Stimulated activated naive B cell treated with anti-CD40 and anti-IgM and Interleukin-4, amounts not matched to agents 10 μg/mL and 1 μg/mL and 100 μg/mL, for 72 hours (primary cell): ENCODE measurements around the gene CHRNA9.
A peak's percentile ranks its signal among the peaks of the same experiment; 100 is the strongest.

Source experiments
- ATAC-seq, 2 donors: fragments of 150-1000 bp; cut with Tn5 transposase; replicated peaks; 2 replicates each; pipeline ENCODE4 v1.10.0; 2021; ENCODE audit warnings: moderate library complexity in 1 of 2
- DNase-seq: peaks from one replicate; pipeline ENCODE4 v3.0.0; 2021
- H3K27ac Mint-ChIP-seq: one replicate; pipeline ENCODE4 v1.8.0; 2022; ENCODE audit warnings: mild to moderate bottlenecking, mixed read lengths
- H3K27me3 Mint-ChIP-seq, 2 donors: one replicate each; pipeline ENCODE4 v1.8.0; 2022; ENCODE audit warnings: mixed read lengths in 2 of 2
- H3K36me3 Mint-ChIP-seq, 2 donors: one replicate each; pipeline ENCODE4 v1.8.0; 2022; ENCODE audit warnings: mixed read lengths in 2 of 2, mild to moderate bottlenecking in 1 of 2
- H3K4me1 Mint-ChIP-seq, 2 donors: one replicate each; pipeline ENCODE4 v1.8.0; 2022; ENCODE audit warnings: mixed read lengths in 2 of 2, mild to moderate bottlenecking in 1 of 2
- H3K4me3 Mint-ChIP-seq, 2 donors: one replicate each; pipeline ENCODE4 v1.8.0; 2022; ENCODE audit warnings: mild to moderate bottlenecking in 2 of 2, mixed read lengths in 2 of 2, moderate library complexity in 1 of 2
- H3K9me3 Mint-ChIP-seq, 2 donors: one replicate each; pipeline ENCODE4 v1.8.0; 2022; ENCODE audit warnings: mixed read lengths in 2 of 2, mild to moderate bottlenecking in 1 of 2

Gene CHRNA9

DNA sequence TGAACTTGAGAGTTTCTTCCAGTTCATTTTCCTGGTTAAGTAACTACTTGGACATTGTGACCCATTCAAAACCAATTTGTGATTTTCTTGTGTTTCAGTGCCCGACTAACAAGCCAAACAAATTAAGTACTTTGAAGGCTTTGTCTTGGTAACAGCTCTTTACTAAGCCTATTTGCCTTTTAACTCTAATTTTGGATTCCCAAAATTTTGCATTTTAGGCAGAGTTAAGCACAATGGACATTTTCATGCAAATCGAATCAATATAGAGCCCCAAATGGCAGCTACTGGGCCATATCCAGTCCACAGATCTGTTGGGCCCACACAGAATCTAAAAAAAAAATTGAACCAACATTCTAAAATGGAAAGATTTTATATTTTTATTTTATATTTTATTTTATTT lies 31.4 kb upstream of the CHRNA9 start:
- H3K4me1 Mint-ChIP-seq, result peaks cover 61 to 82% of the 10 kb centered on the region in 2 donors
- H3K4me3 Mint-ChIP-seq, result no peak overlapping the region
- H3K27me3 Mint-ChIP-seq, result no peaks in the 10 kb centered on the region
- no peak for ATAC-seq
- H3K36me3 Mint-ChIP-seq, result peaks cover 2 to 4% of the 10 kb centered on the region in 2 donors
- DNase-seq, result no peak
- H3K27ac Mint-ChIP-seq, result no peak overlapping the region
- peaks cover 6 to 8% of the 10 kb centered on the region in 2 donors for H3K9me3 Mint-ChIP-seq

- peak; percentile 91 for DNase-seq
- peak overlapping the region; percentile 33 for H3K27ac Mint-ChIP-seq
- peaks cover 2 to 4% of the 10 kb centered on the region in 2 donors for H3K36me3 Mint-ChIP-seq
- H3K4me1 Mint-ChIP-seq, result peaks cover 54 to 79% of the 10 kb centered on the region in 2 donors
- ATAC-seq, result peak; percentile 80 to 82
- H3K9me3 Mint-ChIP-seq, result peaks cover 6 to 8% of the 10 kb centered on the region in 2 donors
- H3K27me3 Mint-ChIP-seq, result no peaks in the 10 kb centered on the region
- peak overlapping the region; percentile 37 to 64 for H3K4me3 Mint-ChIP-seq
Observed at GRCh38 chr4:40305328-40306170, 29.6 kb upstream of the CHRNA9 start.

DNA sequence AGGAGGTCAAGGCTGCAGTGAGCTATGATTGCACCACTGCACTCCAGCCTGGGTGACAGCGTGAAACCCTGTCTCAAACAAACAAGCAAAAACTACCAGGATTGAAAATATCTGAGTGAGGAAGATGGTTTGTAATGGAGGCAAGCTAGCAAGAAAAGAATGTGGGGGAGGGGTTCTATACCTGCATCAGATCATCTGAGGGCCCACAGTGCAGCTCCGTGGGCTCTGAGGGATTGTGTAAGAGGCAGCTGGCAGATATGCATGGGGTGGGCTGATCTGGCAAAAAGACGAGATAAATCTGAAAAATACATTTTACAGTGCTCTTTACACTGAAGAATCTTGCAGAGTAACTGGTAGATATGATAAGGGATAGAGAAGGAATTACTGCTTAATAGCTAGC lies 28.9 kb upstream of the CHRNA9 start:
- Mint-ChIP-seq H3K27ac (peak overlapping the region; percentile 33), H3K36me3 (peaks cover 2 to 4% of the 10 kb centered on the region in 2 donors), H3K4me1 (peaks cover 55 to 72% of the 10 kb centered on the region in 2 donors), H3K4me3 (peak overlapping the region; percentile 37 to 64), H3K9me3 (peaks cover 6 to 8% of the 10 kb centered on the region in 2 donors), H3K27me3 (no peaks in the 10 kb centered on the region)
- ATAC-seq (no peak), DNase-seq (no peak)

DNA sequence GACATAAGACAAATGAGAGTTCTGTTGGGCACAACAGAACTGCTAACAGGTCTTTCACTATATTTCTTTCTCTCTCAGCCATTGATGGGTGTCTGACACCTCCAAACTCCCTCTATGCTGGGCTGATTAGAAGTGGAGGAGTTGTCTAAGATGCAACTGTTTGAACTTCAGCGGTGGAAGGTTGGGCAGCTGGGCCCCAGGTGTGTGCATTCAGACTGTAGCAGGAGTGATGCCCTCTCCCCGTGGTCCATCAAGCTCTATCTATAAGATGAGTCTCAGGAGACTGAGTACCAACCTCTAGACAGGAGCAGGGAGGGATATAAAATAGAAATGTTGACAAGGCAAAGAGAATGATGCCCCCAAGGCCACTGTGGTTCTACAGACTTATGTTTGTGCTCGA lies 28.2 kb upstream of the CHRNA9 start:
- peaks cover 52 to 69% of the 10 kb centered on the region in 2 donors for H3K4me1 Mint-ChIP-seq
- peaks cover 2 to 4% of the 10 kb centered on the region in 2 donors for H3K36me3 Mint-ChIP-seq
- DNase-seq (no peak), ATAC-seq (no peak)
- H3K27ac Mint-ChIP-seq, result peak overlapping the region; percentile 92
- H3K27me3 Mint-ChIP-seq, result no peaks in the 10 kb centered on the region
- H3K9me3 Mint-ChIP-seq, result peaks cover 6 to 8% of the 10 kb centered on the region in 2 donors
- peak overlapping the region; percentile 63 to 72 for H3K4me3 Mint-ChIP-seq

DNA sequence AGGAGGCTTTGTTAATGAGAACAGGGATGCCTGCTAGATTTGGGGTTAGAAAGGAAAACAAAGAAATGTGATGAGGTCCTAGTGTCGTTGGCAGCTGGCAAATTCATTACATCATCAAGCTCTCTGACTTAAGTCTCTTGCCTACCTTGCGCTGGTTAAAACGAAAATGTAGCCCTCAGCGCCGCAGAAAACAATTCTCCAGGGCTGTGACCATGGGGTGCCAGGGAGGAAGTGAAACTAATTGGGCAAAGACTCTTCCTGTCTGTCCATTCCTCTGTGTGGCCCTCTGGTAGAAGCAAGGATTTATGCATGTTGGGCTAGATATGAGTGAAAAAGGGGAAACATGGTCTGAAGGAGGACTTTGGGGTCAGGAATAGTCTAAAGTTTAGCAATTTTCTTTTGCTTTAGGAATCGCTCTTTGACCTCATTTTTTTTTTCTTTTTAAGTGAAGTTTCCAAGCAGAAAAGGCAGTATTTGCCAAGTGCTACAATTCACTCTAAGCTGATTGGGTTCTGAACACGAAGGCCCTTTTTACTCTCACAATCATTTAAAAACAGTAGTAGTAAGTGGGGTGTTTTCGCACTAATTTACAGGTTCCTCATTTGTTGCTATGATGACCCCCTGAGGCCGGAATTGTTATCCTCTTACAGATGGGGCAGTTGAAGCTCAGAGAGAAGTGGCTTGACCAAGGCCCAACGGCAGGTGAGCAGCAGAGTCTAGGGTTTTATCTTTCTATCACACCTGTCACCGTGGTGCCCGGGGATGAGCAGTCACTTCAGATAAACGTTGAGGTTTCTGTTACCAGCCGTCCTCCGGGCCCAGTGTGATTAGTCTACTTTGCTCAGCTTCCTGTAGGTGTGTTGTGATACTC lies 27.3 kb upstream of the CHRNA9 start:
- peak overlapping the region; percentile 63 to 72 for H3K4me3 Mint-ChIP-seq
- H3K9me3 Mint-ChIP-seq, result peaks cover 4 to 5% of the 10 kb centered on the region in 2 donors
- peaks cover 49 to 69% of the 10 kb centered on the region in 2 donors for H3K4me1 Mint-ChIP-seq
- H3K27me3 Mint-ChIP-seq, result no peaks in the 10 kb centered on the region
- ATAC-seq (peak; percentile 49 to 55), DNase-seq (peak; percentile 74)
- H3K36me3 Mint-ChIP-seq, result peaks cover under 1 to 2% of the 10 kb centered on the region in 2 donors
- H3K27ac Mint-ChIP-seq, result peak overlapping the region; percentile 92

- Mint-ChIP-seq H3K27ac (peak overlapping the region; percentile 92), H3K36me3 (no peaks in the 10 kb centered on the region), H3K4me3 (peak overlapping the region; percentile 63 to 72), H3K9me3 (peaks cover 4% of the 10 kb centered on the region in 2 donors), H3K4me1 (peaks cover 49 to 69% of the 10 kb centered on the region in 2 donors), H3K27me3 (no peaks in the 10 kb centered on the region)
- no peak for ATAC-seq
- no peak for DNase-seq
Observed at GRCh38 chr4:40308528-40309122, 26.5 kb upstream of the CHRNA9 start.

- peak; percentile 35 to 46 for ATAC-seq
Observed at GRCh38 chr4:40309250-40309774, 25.8 kb upstream of the CHRNA9 start.

DNA sequence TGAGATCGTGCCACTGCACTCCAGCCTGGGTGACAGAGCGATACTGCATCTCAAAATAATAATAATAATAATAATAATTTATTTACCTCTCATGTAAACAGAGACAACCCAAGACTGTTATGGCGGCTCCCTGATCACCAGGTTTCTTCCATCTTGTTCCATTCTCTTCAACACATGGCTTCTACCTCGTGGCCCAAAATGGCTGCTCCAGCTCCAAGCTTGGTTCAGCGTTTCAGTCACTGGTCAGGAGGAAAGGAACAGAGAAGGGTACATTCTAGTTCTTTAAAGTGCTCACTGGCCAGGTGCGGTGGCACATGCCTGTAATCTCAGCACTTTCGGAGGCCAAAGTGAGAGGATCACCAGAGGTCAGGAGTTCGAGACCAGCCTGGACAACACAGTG lies 24.9 kb upstream of the CHRNA9 start:
- Mint-ChIP-seq H3K4me1 (peaks cover 44 to 61% of the 10 kb centered on the region in 2 donors), H3K36me3 (no peaks in the 10 kb centered on the region), H3K27ac (no peak overlapping the region), H3K9me3 (no peaks in the 10 kb centered on the region), H3K27me3 (no peaks in the 10 kb centered on the region), H3K4me3 (no peak overlapping the region)
- no peak for ATAC-seq
- DNase-seq, result no peak

More at GRCh38 chr4:40309250-40309774, 25.8 kb upstream of the CHRNA9 start:
- peak; percentile 71 for DNase-seq
- no peaks in the 10 kb centered on the region for H3K36me3 Mint-ChIP-seq
- peaks cover 4% of the 10 kb centered on the region in 2 donors for H3K9me3 Mint-ChIP-seq
- H3K4me1 Mint-ChIP-seq, result peaks cover 51 to 69% of the 10 kb centered on the region in 2 donors
- H3K27me3 Mint-ChIP-seq, result no peaks in the 10 kb centered on the region
- peak overlapping the region; percentile 66 for H3K27ac Mint-ChIP-seq
- H3K4me3 Mint-ChIP-seq, result peak overlapping the region; percentile 63 to 64

DNA sequence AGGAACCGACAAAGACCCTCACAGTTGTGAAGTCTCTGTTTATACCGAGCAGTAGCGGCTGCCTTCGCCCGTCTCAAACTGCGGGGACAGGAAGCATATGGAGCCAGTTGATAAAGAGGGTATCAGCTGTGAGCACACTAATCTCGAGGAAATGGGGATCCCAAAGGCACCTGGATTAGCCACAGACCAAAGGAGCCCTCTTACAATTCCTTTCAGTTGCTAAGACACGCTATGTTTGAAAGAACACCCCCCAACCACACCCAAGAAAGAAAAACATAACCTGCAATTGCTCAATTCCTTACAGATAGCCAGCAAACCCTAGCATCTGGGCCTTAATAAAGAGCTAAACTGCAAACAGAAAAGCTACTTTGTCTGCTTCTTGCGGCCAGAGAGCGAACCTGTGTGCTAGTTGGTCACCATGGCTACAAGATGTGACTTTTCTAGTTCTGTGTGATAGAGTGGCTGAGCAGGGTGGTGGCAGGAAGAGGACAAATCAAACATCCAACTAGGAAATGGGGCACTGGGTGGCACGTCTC lies 23.3 kb upstream of the CHRNA9 start:
- Mint-ChIP-seq H3K36me3 (no peaks in the 10 kb centered on the region), H3K4me1 (peaks cover 41 to 50% of the 10 kb centered on the region in 2 donors), H3K27ac (peak overlapping the region; percentile 16), H3K27me3 (no peaks in the 10 kb centered on the region), H3K4me3 (no peak overlapping the region), H3K9me3 (no peaks in the 10 kb centered on the region)
- DNase-seq (no peak), ATAC-seq (no peak)

GRCh38 chr4:40314951-40315350 lies 20.2 kb upstream of the CHRNA9 start:
- H3K36me3 Mint-ChIP-seq, result no peaks in the 10 kb centered on the region
- H3K27me3 Mint-ChIP-seq, result no peaks in the 10 kb centered on the region
- H3K9me3 Mint-ChIP-seq, result no peaks in the 10 kb centered on the region
- H3K4me1 Mint-ChIP-seq, result peaks cover 25 to 34% of the 10 kb centered on the region in 2 donors
- H3K27ac Mint-ChIP-seq, result no peak overlapping the region
- ATAC-seq (no peak), DNase-seq (no peak)
- H3K4me3 Mint-ChIP-seq, result no peak overlapping the region

DNA sequence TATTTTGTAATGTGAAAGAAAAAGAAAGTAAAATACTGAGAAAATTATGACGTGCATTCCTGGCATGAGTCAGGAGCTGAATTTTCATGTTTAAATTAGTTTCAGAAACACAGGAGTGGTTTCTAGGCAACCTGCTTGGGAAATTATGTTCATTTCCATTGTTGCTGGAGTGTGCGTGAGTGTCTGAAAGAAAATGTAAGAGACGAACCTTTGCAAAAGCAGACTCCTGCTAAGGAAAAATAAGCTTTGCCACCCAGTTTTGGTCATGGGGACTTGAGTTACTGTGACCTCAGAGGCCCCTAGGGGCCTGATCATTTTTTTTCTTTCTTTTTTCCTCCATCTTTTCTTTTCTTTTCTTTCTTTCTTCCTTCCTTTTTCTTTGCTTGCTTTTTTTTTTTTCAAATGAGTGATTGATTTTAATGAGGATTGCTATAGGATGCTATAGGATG lies 18.8 kb upstream of the CHRNA9 start:
- peaks cover 25 to 38% of the 10 kb centered on the region in 2 donors for H3K4me1 Mint-ChIP-seq
- no peak for DNase-seq

GRCh38 chr4:40316782-40317635 lies 18.1 kb upstream of the CHRNA9 start:
- H3K27me3 Mint-ChIP-seq, result no peaks in the 10 kb centered on the region
- peaks cover 25 to 40% of the 10 kb centered on the region in 2 donors for H3K4me1 Mint-ChIP-seq
- ATAC-seq, result peak; percentile 84 to 88
- H3K9me3 Mint-ChIP-seq, result no peaks in the 10 kb centered on the region
- peak overlapping the region; percentile 93 for H3K27ac Mint-ChIP-seq
- H3K36me3 Mint-ChIP-seq, result no peaks in the 10 kb centered on the region
- DNase-seq, result peak; percentile 60
- peak overlapping the region; percentile 76 to 85 for H3K4me3 Mint-ChIP-seq

More for the DNA sequence above, 18.8 kb upstream of the CHRNA9 start:
- peak; percentile 44 to 62 for ATAC-seq
- Mint-ChIP-seq H3K4me3 (peak overlapping the region; percentile 76 to 85), H3K36me3 (no peaks in the 10 kb centered on the region), H3K27ac (peak overlapping the region; percentile 93), H3K27me3 (no peaks in the 10 kb centered on the region), H3K9me3 (no peaks in the 10 kb centered on the region)
